ENCODE measurements around the gene UBXN2A.

UBXN2A gene, protein sequence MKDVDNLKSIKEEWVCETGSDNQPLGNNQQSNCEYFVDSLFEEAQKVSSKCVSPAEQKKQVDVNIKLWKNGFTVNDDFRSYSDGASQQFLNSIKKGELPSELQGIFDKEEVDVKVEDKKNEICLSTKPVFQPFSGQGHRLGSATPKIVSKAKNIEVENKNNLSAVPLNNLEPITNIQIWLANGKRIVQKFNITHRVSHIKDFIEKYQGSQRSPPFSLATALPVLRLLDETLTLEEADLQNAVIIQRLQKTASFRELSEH

DNA sequence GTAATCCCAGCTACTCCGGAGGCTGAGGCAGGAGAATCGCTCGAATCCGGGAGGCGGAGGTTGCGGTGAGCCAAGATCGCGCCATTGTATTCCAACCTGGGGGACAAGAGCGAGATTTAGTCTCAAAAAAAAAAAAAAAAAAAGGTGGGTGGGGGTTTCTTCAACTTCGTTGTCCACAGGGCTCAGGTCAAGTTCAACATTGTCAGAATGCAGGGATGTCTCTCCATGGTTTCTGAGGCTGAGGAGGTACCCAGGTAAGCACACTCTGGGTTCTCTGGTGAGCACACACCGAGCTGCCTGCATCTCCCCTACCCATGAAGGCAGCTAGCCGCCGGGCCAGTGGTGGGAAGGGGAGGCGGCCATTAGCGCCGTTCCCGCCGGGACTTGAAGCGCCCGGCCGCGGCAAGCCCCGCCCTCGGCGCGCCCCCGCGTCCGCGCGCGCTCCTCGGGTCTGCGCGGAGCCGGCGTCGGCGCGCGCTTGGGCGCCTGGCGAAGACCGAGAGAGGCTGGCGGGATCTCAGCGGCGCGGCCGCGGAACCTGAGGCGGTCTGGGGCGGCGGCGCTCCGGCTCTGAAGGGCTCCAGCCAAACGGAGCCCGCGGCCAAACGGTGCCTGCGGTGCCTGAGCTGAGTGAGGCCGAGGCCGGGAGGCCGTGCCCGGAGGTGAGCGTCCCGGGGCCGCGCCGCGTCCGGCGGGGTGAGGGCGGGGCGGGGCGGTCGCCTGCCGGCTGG is at the start of gene UBXN2A:
TSS of gene UBXN2A (plus strand) at position 477 of the 731 bp plus-strand sequence. CDS start 17,852 bp downstream, outside the sequence.
- peak; percentile 37 for DNase-seq (ENCODE audit: low read depth)

DNA sequence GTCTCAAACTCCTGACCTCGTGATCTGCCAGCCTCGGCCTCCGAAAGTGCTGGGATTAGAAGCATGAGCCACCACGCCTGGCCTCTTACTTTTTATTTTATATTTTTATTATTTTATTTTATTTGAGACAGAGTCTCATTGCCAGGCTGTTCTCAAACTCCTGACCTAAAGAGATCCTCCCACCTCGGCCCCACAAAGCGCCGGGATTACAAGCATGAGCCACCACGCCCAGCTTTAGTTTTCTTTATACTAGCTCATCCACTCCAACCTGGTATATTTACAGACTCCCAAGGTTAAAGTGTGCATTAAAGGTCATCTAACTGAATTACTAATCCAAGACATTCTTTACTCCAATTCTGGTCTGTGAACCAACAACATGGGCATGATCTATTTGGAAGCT is 40.1 kb upstream of the UBXN2A start:
- no peak for DNase-seq (ENCODE audit: low read depth)

DNA sequence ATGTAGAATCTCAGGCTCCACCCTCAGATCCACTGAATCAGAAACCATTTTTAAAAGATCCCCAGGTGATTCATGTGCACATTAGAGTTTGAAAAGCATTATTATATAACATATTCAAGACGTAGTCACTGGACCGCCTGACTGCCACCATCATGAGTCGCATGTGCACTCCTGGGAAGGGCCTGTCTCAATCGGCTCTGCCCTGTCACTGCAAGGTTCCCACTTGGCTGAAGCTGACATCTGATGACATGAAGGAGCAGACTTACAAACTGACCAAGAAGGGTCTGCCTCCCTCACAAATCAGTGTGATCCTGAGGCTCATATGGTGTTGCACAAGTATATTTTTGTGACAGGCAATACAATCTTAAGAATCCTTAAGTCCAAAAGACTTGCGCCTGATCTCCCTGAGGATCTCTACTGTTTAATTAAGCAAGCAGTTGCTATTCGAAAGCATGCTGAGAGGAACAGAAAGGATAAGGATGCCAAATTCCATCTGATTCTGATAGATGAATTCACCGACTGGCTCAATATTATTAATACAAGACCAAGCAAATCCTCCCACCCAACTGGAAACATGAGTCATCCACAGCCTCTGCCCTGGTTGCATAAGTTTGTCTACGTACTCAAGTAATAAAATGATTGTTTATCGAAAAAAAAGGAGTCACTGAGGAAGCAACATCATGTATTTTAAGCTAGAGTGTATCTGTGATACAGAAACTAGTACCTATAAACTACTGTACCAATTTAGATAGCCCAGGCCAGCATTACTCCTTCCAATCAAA is 39.5 kb upstream of the UBXN2A start:
- no peak for DNase-seq (ENCODE audit: low read depth)

DNA sequence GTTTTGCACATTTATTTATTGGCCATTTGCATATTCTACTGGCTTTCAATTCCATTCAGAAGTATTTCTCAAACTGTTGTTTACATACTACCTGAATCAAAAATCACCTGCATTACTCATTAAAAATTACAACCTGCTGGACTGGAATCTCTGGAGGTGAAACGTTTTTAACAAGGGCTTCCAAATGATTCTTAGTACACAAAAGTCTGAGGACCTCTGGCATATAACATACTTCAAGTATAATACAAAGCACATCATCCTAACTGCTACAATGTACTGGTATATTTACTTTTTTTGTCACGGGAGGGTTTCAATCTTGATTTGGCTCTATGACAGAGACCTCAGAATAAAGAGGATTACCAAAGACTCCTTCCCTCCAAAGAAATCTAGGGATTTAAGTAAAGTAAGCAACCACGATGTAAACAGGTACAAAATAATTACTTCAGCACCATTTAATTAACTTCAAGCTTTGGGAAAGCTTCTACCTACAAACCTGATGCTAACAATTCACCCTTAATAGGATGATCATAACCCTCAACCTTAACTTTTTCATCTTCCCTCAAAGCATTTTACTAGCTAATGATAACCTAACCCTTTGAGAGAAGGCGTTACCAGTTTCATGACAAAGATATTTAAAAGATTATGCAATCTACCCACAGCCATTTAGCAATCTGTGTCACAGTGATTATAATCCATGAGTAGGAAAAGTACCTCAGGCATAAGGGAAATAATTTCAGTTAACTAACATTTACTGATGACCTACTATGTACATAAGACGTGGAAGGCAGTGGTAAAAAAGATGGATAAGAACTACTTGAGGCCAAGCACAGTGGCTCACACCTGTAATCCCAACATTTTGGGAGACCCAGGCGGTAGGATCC is 38.1 kb upstream of the UBXN2A start:
- no peak for DNase-seq (ENCODE audit: low read depth)

DNA sequence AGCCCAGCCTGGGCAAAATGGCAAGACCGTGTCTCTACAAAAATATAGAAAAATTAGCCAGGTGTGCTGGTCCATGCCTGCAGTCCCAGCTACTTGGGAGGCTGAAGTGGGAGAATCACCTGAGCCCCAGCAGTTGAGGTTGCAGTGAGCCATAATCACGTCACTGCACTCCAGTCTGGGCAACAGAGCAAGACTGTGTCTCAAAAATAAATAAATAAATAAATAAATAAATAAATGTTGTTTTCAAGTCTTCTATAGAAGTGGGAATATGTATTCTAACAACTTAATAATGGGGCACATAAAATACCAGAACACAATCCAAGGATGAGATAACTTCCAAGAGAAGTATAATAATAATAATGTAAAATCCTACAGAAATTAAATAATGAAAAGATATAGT is 37.2 kb upstream of the UBXN2A start:
- no peak for DNase-seq (ENCODE audit: low read depth)

DNA sequence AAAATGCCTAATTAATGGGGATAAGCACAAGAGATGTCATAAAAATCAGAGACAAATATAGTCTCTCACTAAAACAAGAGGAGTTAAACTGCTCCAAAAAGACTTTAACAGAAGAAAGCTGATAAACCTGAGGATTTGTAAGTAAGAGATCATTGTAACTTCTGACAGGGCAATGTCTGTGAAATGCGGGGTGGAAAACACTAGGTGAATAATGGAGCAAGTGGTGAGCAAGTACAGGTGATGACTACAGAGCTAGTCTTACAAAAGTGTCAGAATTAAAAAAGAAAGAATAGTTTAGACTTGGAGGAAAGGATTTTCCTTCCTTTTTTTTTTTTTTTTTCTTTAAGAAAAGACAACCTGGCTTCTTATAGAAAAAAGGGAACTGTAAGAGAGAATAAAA is 36.0 kb upstream of the UBXN2A start:
- DNase-seq (ENCODE audit: low read depth), result no peak

DNA sequence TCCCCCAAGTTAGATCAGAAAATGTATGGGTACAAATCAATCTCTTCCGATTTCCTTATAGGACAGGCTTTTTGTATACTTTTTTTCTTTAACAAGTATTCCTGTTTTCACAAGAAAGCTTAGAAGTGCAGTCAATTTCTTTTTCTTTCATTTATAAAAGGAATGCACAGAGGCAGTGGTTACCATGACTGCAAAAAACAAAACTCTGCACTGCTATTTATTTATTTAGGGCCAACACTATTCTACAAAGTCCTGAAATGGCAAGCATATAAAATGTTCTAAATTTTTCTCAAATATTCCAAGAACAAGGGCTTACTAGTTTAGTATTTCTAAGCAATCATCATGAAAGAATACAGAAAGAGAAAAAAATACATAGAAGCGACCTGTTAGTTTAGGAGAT is 35.6 kb upstream of the UBXN2A start:
- DNase-seq (ENCODE audit: low read depth), result no peak

DNA sequence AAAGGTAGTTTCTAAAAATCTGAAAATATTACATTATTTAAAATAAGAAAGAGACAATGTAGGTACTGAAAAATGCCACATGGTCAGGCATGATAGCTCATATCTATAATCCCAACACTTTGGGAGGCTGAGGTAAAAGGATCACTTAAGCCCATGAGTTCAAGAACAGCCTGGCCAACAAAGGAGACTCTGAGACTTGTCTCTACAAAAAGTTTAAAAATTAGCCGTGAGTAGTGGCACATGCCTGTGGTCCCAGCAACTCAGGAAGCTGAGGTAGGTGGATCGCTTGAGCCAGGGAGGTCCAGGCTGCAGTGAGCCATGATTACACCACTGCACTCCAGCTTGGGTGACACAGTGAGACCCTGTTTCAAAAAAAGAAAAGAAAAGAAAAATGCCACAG is 35.1 kb upstream of the UBXN2A start:
- no peak for DNase-seq (ENCODE audit: low read depth)

DNA sequence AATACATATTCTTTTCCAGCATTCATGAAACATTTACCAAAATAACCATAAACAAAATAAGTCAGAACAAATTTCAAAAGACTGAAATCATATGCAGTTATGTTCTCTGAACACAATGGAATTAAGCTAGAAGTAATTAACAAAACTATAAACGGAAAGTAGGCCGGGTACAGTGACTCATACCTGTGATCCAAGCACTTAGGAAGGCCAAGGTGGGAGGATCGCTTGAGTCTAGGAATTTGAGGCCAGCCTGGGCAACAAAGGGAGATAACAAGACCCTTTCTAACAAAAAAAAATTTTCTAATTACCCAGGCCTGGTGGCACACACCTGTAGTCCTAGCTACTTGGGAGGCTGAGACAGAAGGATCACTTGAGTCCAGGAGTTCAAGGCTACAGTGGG is 28.2 kb upstream of the UBXN2A start:
- DNase-seq (ENCODE audit: low read depth), result no peak

DNA sequence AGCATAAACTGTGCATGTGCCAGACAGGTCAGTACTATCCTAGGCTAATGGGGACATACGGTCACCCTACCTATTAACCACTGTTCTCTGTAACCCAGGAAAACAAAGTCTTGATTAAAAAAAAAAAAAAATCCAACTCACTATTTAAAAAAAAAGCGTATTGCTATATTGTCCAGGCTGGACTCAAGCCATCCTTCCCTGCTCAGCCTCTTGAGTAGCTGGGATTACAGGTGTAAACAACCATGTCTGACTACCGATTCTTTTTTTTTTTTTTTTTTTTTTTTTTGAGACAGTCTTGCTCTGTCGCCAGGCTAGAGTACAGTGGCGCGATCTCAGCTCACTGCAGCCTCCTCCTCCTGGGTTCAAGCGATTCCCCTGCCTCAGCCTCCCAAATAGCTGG is 24.9 kb upstream of the UBXN2A start:
- no peak for DNase-seq (ENCODE audit: low read depth)

DNA sequence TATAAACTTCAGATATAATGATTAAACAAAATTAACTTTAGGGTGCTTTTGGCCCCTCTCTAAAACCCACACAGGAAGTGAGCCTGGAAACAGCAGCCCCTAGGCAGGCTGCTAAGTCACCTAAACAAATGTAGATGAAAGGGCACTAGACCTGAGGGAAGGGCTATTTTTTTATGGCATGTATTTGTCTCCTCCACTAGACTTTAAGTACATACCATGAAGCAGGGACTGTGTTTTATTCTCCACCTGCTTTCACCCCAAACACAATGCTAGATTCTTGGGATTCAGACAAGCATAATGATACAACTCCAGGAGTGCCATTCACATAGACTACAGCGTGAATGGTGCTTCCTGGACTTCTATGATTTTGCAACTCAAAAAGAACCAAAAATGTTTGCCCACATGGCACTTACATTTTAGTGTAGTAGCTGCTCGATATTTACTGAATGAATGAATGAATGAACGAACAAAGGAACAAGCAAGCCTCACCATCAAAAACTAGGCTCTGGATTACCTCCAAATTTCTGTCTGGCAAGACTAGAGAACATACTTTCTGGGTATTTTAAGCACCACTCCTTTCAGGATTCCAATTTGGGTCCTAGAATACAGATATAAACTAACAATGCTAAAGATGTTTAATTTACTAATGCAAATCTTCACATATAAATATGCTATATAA is 23.4 kb upstream of the UBXN2A start:
- DNase-seq (ENCODE audit: low read depth), result no peak

DNA sequence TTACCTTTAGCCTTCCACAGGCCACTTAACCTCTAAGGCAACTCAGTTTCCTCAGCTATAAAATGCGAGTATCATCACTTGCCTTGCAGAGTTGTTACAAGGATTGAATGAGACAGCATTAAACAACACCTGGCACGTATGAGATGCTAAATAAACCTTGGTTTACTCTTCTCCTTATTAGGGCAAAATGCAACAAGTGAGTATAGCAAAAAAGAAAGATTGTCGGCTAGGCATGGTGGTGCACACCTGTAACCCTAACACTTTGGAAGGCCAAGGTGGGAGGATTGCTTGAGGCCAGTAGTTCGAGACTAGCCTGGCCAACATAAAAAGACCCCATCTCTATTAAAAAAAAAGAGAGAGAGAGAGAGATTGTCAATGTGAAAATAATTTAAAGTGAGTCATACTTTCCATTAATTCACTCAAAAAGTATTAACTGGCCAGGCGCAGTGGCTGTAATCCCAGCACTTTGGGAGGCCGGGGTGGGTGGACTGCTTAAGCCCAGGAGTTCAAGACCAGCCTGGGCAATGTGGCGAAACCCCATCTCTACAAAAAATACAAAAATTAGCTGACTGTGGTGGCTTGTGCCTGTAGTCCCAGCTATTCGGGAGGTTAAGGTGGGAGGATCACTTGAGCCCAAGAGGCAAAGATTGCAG is 21.3 kb upstream of the UBXN2A start:
- DNase-seq (ENCODE audit: low read depth), result no peak

DNA sequence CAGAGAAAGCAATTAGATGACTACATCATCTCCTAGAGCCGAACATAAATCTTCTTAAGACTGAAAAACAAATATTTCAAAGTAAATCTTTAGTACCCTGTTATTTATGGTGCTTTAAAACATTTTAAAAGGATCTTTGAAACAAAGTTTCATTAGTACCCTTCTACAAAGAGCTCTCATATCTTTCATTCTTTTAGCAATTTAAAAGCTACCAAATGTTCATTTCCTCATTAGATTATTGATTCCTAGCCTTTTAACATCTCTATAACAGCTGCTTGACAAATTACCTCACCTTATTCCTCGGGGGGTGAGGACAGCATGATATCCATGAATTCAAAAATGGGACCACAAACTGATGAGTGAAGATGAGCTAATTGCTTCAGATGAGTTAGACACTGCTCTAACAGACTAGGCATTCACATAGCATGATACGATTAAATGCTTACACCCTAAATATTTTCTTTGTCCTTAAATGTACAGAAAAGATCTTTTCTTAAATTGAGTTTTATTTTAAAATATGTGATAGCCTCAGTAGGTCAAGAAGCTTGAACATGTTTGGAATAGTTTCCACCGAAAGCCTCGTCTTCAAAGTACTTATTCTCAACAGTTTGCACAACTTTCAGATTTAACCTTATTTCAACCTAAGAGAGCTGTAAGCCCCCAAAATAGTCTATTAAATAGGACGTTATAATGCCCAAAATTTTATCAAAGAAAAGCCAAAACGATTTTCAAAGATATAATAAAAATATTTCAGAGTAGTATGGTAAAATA is 15.5 kb upstream of the UBXN2A start:
- DNase-seq (ENCODE audit: low read depth), result no peak

DNA sequence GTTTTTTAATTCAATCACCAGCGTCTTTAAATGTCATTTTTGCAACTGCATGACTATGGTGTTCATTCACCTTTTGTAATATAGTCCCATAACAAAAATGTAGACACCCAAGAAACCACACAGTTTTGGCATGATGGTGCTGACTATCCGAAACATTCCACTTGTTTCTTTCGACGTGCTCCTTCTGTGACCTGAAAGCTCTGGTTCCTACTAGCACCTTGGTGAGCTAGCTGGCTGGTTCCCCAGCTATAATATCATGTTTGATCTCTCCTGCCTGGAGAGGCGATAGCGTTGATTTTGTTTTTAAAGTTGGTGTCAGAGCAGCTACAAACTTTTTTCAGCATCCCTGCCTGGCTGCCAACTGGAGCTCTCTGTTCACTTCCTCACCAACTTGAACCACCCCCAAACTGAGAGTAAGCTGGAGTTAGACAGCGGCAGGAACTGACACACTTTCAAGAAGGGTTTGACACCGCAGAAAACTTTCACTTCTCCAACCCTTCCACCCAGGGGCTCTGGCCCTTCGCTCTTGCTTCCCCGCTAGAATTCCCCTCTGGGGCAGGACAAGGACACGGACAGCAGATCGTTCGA is 14.5 kb upstream of the UBXN2A start:
- peak; percentile 23 for DNase-seq (ENCODE audit: low read depth)

DNA sequence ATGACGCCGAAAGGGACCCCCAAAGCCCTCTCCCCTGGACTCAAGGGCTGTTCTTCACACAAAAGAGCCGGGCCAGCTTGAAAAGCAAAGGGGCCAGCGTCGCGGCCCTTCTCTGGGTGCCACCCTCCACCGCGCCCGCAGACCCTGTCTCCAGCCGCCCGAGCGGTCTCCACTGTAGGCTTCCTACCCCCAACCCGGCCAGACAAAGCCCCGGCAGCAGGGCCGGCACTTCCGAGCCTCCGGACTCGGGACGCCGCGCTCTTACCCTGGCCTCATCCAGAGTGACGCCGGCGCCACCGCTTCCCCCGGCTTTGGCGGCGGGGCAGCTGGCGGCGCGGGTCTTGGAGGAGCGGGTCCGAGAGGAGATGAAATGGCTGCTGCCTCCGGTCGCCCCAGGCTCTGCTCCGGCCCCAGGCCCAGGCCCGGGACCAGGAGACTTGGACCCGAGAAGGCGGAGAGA is 13.9 kb upstream of the UBXN2A start:
- DNase-seq (ENCODE audit: low read depth), result no peak

DNA sequence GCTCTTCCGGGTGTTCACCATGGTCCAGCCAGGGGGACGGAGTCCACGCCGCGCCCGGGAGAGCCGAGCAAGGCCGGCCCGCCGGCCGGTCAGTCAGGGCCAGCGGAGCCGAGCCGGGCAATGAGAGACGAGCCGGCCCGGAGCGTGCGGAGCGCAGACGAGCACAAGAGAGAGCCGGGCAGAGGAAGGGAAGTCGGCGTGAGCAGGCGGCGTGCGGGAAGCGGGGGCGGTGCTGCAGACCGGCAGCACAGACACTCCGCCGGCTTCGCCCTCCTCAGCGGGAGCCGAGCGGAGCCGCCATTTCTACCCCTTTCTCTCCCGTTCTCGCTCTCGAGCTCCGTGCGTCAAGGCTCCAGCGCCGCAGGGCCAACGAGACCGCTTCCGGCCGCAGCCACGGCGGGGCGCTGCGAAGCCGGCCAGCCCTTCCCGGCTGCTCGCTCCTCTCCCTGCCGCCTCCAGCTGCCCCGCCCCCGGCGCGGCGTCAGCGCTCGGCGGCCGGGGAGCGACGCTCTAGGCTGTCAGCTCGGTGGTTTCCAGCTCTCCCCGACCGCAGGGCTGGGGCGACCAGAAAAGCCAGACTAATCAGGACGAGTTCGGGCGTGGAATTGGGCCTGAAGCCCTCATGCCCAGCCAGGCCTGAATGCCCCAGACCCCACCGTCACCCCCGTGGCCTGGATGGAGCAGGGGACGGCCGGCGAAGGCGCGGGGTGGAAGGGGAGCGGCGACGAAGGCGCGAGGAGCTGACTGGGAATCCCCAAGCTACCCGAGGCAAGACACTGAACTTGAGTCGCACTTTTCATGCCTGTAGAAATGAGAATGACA is 13.3 kb upstream of the UBXN2A start, which contains the start of gene ATAD2B:
TSS of gene ATAD2B (minus strand) at position 374 of the 822 bp plus-strand sequence. CDS start at position 21, 353 bp downstream.
- DNase-seq (ENCODE audit: low read depth), result peak; percentile 80

DNA sequence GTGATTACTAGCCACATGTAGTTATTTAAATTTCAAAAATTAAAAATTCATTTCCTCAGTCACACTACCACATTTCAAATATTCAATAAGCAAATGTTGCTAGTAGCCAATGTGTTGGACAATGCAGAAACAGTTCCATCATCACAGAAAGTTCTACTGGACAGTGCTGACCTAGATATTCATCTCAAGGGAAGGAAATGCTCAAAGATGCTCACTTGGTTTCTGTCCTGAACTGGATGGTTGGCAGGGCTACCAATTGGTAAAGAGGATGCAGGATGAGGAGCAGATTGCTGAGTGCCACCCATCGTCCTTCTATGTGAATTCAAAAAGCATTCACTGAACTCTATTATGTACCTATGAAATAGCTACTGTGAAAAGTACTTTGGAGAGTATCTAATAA is 6.0 kb upstream of the UBXN2A start:
- no peak for DNase-seq (ENCODE audit: low read depth)
